Measurements from ENCODE around the gene FAM236C. TPM values are rescaled to one million over a fixed set of nuclear protein-coding genes. Genes with fewer than 3 reads are reported as not detected.
"Not testable (repeated sequence)": the region's sequence is repeated elsewhere in the genome, so short reads cannot be mapped to it uniquely, and the experiment has no call there.

The FAM236C gene
- not detected in 2 replicates for polyA plus RNA-seq (2014; cell fraction: cytosol; rRNA removed)
- not detected in 2 replicates for polyA plus RNA-seq (2014; cell fraction: nucleus; rRNA removed)

DNA sequence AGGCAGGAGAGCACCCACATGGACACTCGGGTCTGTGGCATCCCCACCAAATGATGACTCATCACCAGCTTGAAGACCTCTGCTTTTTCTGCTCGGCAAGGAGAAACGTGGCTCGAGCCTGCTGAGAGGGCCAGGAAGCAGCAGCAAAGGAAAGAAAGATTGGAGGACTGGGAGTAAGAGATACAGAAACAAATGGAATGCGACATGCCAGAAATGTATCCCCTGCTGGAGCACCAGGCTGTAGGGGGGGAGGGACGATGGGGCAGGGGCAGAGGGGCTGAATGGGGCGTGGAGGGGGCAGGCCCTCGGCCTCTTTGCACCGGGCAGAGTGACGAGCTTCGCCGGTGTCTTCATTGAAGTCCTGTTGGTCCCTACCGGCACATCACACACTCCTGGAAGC is at the start of gene FAM236C:
Gene FAM236C (plus strand): TSS at position 301 of the 400 bp plus-strand sequence. CDS start 100 bp downstream, outside the sequence.
- not testable (repeated sequence) for DNase-seq (ENCODE audit: low spot score)

DNA sequence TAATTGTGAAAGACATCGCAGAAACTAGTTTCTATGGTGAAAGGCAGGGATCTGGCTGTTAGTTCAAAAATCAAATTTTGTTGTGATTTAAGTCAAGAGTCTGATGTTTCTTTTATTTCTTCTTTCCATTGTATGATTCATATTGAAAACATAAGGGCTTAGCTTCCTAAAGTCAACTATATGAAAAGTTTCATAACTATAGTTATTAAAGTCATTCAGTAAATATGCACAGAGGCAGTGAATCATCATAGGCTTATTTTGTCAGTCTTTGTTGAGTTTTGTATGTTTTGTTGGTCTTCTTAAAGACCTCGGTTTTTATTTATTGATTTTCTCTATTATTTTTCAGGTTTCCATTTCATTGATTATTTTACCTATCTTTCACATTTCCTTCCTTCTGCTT is 29.5 kb upstream of the FAM236C start:
- DNase-seq (ENCODE audit: low spot score) = not testable (repeated sequence)

DNA sequence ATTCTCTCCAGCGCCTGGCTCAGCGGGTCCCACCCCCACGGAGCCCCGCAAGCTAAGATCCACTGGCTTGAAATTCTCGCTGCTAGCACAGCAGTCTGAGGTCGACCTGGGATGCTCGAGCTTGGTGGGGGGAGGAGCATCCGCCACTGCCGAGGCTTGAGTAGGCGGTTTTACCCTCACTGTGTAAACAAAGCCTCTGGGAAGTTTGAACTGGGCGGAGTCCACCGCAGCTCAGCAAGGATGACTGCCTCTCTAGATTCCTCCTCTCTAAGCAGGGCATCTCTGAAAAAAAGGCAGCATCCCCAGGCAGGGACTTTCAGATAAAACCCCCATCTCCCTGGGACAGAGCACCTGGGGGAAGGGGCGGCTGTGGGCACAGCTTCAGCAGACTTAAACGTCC is 22.7 kb upstream of the FAM236C start:
- DNase-seq (ENCODE audit: low spot score) = not testable (repeated sequence)

DNA sequence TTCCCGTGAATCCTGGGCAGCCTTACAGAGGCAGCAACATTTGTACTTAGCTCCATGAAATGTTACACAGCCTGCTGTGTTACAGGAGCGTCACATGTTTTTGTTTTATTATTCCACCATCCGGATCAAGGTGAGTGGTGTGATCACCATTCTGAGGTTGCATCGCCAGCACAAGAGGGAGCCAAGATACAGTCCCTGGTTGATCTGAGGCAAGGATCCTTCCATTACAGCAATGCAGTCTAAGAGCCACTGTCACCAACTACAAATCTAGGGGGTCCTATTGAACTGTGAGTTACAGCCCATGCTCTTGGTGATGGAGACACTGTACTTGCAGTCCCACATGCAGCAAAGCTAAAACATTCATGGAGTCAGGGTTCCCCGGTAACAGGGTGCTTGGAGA is 3.7 kb downstream of the FAM236C start:
- not testable (repeated sequence) for DNase-seq (ENCODE audit: low spot score)

DNA sequence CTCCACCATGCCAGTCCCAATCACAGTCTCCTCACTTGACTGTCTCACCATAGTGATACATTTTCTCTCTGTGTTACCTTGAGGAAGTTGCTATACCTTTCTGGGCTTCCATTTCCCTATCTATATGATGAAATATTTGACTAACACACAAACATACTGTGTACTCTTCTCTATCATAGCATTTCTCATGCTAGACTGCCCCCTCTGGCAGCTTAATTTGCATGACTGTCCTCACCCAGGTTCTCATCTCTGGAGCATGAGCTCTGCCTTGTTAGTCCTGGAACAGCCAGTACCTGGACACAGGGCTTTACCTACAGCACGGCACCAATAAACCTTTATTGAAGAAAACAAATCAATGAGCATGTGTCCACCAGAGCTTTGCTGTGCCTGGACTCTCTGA is 19.9 kb downstream of the FAM236C start:
- not testable (repeated sequence) for DNase-seq (ENCODE audit: low spot score)

DNA sequence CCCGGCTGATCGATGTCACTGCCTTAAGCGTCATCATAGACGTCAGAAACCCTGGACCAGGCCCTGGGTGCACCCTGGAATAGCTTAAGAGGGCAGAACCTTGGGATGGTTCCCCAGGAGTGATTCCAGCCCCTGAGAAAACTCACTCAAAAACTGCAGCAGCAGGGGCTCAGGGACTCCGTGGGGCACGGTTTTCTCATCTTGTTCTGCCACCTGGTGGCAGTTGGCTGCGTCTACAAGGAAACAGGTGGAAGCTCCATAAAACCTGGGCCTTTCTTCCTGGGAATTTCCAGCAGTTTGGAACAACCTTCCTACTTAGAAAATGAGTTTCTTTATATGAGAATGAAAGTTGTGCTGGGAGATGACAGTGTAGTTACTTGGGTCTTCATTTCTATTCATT is 24.0 kb downstream of the FAM236C start:
- DNase-seq (ENCODE audit: low spot score) = not testable (repeated sequence)

DNA sequence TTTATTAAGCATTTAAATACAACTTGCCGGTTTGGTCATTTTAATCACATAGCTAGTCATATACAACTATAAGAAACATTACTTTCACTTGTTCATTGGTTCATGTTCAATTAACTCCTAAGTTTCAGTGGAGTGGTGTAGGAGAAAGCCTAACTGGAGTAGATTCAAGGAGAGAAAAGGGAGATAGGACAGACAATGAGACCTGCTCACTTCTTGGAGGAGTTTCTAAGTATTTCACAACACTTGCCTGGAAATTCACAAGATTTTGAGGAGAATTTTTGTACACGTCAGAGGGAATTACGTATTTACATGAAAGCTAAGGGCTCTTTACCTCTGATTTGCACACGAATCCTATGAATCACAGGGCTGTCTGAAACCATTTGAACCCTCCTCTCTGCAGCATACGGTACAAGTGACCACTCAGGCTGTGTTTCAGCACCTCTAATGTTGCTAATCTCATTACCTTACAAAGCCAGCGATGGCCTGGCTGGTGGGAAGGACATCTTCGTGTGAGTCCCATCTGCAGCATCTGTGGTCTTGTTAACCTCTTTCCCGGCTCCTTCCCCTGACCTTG is 24.6 kb downstream of the FAM236C start:
- DNase-seq (ENCODE audit: low spot score) = not testable (repeated sequence)

DNA sequence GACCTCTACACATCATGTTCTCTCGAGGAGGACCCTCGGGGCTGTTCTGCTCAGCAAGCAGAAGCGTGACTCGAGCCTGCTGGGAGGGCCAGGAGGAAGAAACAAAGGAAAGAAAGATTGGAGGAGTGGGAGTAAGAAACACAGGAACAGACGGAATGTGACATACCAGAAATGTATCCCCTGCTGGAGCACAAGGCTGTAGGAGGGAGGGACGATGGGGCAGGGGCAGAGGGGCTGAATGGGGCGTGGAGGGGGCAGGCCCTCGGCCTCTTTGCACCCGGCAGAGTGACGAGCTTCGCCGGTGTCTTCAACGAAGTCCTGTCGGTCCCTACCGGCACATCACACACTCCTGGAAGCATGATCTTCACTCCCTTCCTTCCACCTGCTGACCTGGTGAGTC is 25.5 kb downstream of the FAM236C start, which contains the start of gene FAM236A:
Gene FAM236A (plus strand): TSS at position 301 of the 400 bp plus-strand sequence. CDS start 57 bp downstream, at position 358.
- not testable (repeated sequence) for DNase-seq (ENCODE audit: low spot score)

DNA sequence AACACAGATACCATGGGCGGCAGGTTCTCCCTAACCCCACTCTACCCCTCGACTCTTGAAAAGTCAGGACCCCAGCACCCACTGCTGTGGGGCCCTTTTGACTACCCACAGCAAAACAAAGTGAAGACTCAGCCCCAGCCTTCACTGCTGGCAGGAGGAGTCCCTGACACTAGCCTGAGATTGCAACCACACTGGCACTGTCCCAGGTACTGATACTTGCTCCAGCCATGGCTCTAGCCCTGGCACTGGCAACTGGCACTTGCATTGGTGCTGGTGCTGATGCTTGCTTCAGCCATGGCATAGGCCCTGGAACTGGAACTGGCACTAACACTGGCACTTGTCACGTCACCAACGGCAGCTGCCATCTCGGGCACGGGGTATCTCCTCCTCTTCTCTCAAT is 29.9 kb downstream of the FAM236C start:
- not testable (repeated sequence) for DNase-seq (ENCODE audit: low spot score)

DNA sequence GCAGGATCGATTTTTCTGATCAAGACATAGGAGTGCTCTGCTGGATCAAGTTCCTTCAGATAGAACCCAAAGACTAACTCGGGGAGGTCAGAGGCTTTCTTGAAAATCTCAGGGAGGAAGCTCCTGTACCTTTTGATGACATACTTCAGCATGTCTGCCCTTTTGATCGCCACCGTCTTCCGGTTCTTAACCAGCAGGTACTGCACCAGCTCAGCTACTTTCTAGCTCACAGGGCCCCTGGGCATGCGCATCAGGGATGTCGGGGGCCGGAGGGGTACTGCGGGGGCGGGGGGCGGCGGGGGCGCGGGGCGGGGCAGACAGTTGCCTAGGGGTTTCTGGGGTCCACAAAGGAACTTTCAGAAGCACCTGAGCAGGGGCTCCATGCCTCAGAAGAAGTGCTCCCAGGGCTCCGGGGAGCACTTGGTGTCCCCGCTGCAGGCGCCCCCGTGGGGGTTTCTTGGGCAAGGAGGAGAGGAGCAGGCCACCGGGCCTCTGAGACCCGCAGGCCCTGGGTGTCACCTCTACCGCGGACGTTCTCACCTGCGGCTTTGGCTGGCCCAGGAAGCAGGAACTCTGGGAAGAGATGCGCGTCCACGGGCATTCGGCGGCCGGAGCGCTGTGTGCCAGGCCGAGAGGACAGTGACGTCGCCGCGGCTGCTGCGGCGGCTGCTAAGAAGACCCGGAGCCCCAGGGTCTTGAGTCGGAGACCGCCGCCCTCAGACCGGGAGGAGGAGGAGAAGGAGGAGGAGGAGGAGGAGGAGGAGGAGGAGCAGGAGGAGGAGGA is 30.8 kb downstream of the FAM236C start:
- not testable (repeated sequence) for DNase-seq (ENCODE audit: low spot score)

DNA sequence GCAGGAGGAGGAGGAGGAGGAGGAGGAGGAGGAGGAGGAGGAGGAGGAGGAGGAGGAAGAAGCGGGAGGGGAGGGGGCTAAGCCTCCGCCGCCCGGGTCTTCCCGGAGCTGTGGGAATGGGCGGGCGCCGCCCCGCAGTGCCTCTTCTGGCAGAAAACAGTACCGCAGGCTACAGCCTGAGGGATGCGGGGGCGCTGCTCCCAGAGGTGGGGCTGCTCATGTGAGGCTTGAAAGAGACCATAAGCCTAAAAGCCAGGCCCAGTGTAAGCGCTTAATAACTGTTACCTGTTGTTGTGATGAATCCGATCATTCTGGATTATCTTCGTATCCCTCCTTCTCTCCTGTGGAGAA is 31.4 kb downstream of the FAM236C start, which contains the start of gene DMRTC1:
Gene DMRTC1 (minus strand): TSS at position 19 of the 351 bp plus-strand sequence. CDS start 68,143 bp downstream, outside the sequence.
- DNase-seq (ENCODE audit: low spot score) = not testable (repeated sequence)

DNA sequence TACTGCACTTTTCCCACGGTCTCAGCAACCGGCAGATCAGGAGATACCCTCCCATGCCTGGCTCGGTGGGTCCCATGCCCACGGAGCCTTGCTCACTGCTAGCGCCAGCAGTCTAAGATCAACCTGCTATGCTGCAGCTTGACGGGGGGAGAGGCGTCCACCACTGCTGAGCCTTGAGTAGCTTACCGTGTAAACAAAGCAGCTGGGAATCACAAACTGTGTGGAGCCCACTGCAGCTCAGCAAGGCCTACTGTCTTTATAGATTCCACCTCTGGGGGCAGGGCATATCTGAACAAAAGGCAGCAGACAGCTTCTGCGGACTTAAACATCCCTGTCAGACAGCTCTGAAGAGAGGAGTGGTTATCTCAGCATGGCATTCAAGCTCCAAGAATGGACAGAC is 47.6 kb downstream of the FAM236C start:
- DNase-seq (ENCODE audit: low spot score) = not testable (repeated sequence)
